ENCODE measurements around the gene CDV3. TPM values are rescaled to one million over a fixed set of nuclear protein-coding genes. Genes with fewer than 3 reads are reported as not detected.

The CDV3 gene
- total RNA-seq, 1 experiment from 2014 or later = 173 TPM

GRCh38 chr3:133607816-133608215 is 34.3 kb downstream of the CDV3 start:
- Histone ChIP-seq H3K4ac (ENCODE audit: low read depth, low read length) (no peak overlapping the region), H3K79me2 (ENCODE audit: insufficient read depth, low read length) (no peaks in the 10 kb centered on the region), H3K56ac (ENCODE audit: insufficient read length, low read depth, low read length) (no peak overlapping the region), H3K23ac (ENCODE audit: insufficient read length, low read depth, low read length) (no peak overlapping the region), H2BK12ac (ENCODE audit: insufficient read length, low read depth, low read length) (no peak overlapping the region), H2AK5ac (ENCODE audit: insufficient read length, low read length) (no peak overlapping the region), H4K91ac (ENCODE audit: insufficient read length, low read depth, low read length) (no peak overlapping the region), H3K18ac (ENCODE audit: insufficient read length, low read depth, low read length) (no peak overlapping the region), H3K4me2 (ENCODE audit: insufficient read depth, insufficient read length, low read length) (no peak overlapping the region), H2BK15ac (ENCODE audit: low read depth, low read length) (no peak overlapping the region), H3K79me1 (ENCODE audit: insufficient read depth, low read depth, low read length, poor library complexity, severe bottlenecking) (no peaks in the 10 kb centered on the region), H2AFZ (ENCODE audit: low read length) (no peak overlapping the region), H2BK120ac (ENCODE audit: low read depth, low read length, poor library complexity, severe bottlenecking) (no peak overlapping the region), H3K9me3 (ENCODE audit: control insufficient read depth, low read depth, low read length) (no peaks in the 10 kb centered on the region), H3K23me2 (ENCODE audit: insufficient read length, low read depth, low read length, poor library complexity, severe bottlenecking) (no peaks in the 10 kb centered on the region), H4K8ac (replicated peaks; ENCODE audit: insufficient read length, low read depth, low read length) (no peak overlapping the region), H2BK5ac (ENCODE audit: insufficient read length, low read length) (no peak overlapping the region), H4K20me1 (ENCODE audit: control insufficient read depth, insufficient read depth, insufficient read length) (no peaks in the 10 kb centered on the region), H3T11ph (ENCODE audit: low read length) (no peak overlapping the region), H3K27me3 (ENCODE audit: insufficient read depth, low read length) (no peaks in the 10 kb centered on the region), H3K27ac (ENCODE audit: insufficient read length, low read depth, low read length) (no peak overlapping the region), H3K9ac (ENCODE audit: extremely low read depth, insufficient read length, low read length) (no peak overlapping the region), H2BK20ac (ENCODE audit: low read depth, low read length, poor library complexity, severe bottlenecking) (no peak overlapping the region), H4K5ac (ENCODE audit: insufficient read length, low read depth, low read length) (no peak overlapping the region), H3K4me1 (ENCODE audit: insufficient read depth, low read length) (no peaks in the 10 kb centered on the region), H3K14ac (ENCODE audit: insufficient read depth, low read length) (no peak overlapping the region)
- Mint-ChIP-seq H3K27me3 (ENCODE audit: low read depth) (no peaks in the 10 kb centered on the region), H3K9me3 (no peaks in the 10 kb centered on the region), H3K4me1 (no peaks in the 10 kb centered on the region), H3K4me3 (no peak overlapping the region), H3K36me3 (ENCODE audit: insufficient read depth in 1 of 3, low read depth in 3 of 3) (peaks cover 17 to 61% (median 52%) of the 10 kb centered on the region in 3 experiments; a peak in 6 of 7 replicates), H3K27ac (no peak overlapping the region)
- no peak for DNase-seq
- TF ChIP-seq CTCF (conservative IDR thresholded peaks at IDR 0.05) = no peak
- no CpG with 5 or more reads among the region's 1 CpG for WGBS (ENCODE audit: extremely low coverage, insufficient read length, low lambda C conversion rate)

Data from H9 (cell line).